Measurements from ENCODE around the gene BRF1.
A peak's percentile ranks its signal among the peaks of the same experiment; 100 is the strongest.

BRF1 gene

GRCh38 chr14:105168093-105168420 is 132.7 kb downstream of the BRF1 start:
- no peak overlapping the region for H3K9ac ChIP-seq (ENCODE audit: low read length)
- no peak overlapping the region for H2AFZ ChIP-seq (ENCODE audit: low read depth, low read length, severe bottlenecking)
- H3K4me2 ChIP-seq (ENCODE audit: low read depth, low read length, poor library complexity, severe bottlenecking): peak overlapping the region; percentile 32

GRCh38 chr14:105167303-105168092 is 133.3 kb downstream of the BRF1 start:
- Histone ChIP-seq H3K27me3 (ENCODE audit: low read length) (no peaks in the 10 kb centered on the region), H3K9me2 (replicated peaks; ENCODE audit: insufficient read depth, low read length) (no peaks in the 10 kb centered on the region), H3K36me3 (ENCODE audit: low read length) (no peaks in the 10 kb centered on the region), H3K9me3 (ENCODE audit: insufficient read depth, low read length) (no peaks in the 10 kb centered on the region), H2AFZ (ENCODE audit: low read depth, low read length, severe bottlenecking) (no peak overlapping the region), H3F3A (ENCODE audit: insufficient read depth) (no peaks in the 10 kb centered on the region), H4K20me1 (ENCODE audit: low read depth, low read length) (no peaks in the 10 kb centered on the region), H3K27ac (ENCODE audit: low read depth, low read length) (no peak overlapping the region), H3K4me2 (ENCODE audit: low read depth, low read length, poor library complexity, severe bottlenecking) (peak overlapping the region; percentile 32), H3K79me2 (ENCODE audit: insufficient read depth, low read length) (no peaks in the 10 kb centered on the region), H3K9ac (ENCODE audit: low read length) (no peak overlapping the region), H3K4me3 (ENCODE audit: insufficient read depth, low read length, poor library complexity, severe bottlenecking) (peak overlapping the region; percentile 15)
- TF ChIP-seq EZH2phosphoT487 (conservative IDR thresholded peaks at IDR 0.05; ENCODE audit: low read length): no peak
- TF ChIP-seq CTCF (IDR thresholded peaks at IDR 0.05; ENCODE audit: insufficient read depth, low read length, poor library complexity, severe bottlenecking): peak; percentile 15

More at GRCh38 chr14:105168093-105168420, 132.7 kb downstream of the BRF1 start:
- no peaks in the 10 kb centered on the region for H3K79me2 ChIP-seq (ENCODE audit: insufficient read depth, low read length)
- peak overlapping the region; percentile 15 for H3K4me3 ChIP-seq (ENCODE audit: insufficient read depth, low read length, poor library complexity, severe bottlenecking)
- H3F3A ChIP-seq (ENCODE audit: insufficient read depth): no peaks in the 10 kb centered on the region
- H3K36me3 ChIP-seq (ENCODE audit: low read length): no peaks in the 10 kb centered on the region
- no peak overlapping the region for H3K27ac ChIP-seq (ENCODE audit: low read depth, low read length)
- TF ChIP-seq EZH2phosphoT487 (conservative IDR thresholded peaks at IDR 0.05; ENCODE audit: low read length): no peak
- TF ChIP-seq CTCF (IDR thresholded peaks at IDR 0.05; ENCODE audit: insufficient read depth, low read length, poor library complexity, severe bottlenecking): no peak
- H3K9me2 ChIP-seq (replicated peaks; ENCODE audit: insufficient read depth, low read length): no peaks in the 10 kb centered on the region
- H4K20me1 ChIP-seq (ENCODE audit: low read depth, low read length): no peaks in the 10 kb centered on the region
- H3K27me3 ChIP-seq (ENCODE audit: low read length): no peaks in the 10 kb centered on the region
- H3K9me3 ChIP-seq (ENCODE audit: insufficient read depth, low read length): no peaks in the 10 kb centered on the region

GRCh38 chr14:105166571-105167302 is 134.1 kb downstream of the BRF1 start:
- no peak overlapping the region for H3K27ac ChIP-seq (ENCODE audit: low read depth, low read length)
- no peaks in the 10 kb centered on the region for H3K36me3 ChIP-seq (ENCODE audit: low read length)
- H3F3A ChIP-seq (ENCODE audit: insufficient read depth): no peaks in the 10 kb centered on the region
- H3K9me3 ChIP-seq (ENCODE audit: insufficient read depth, low read length): no peaks in the 10 kb centered on the region
- no peaks in the 10 kb centered on the region for H3K79me2 ChIP-seq (ENCODE audit: insufficient read depth, low read length)
- H3K4me2 ChIP-seq (ENCODE audit: low read depth, low read length, poor library complexity, severe bottlenecking): no peak overlapping the region
- no peaks in the 10 kb centered on the region for H3K27me3 ChIP-seq (ENCODE audit: low read length)
- H4K20me1 ChIP-seq (ENCODE audit: low read depth, low read length): no peaks in the 10 kb centered on the region
- no peak overlapping the region for H3K4me3 ChIP-seq (ENCODE audit: insufficient read depth, low read length, poor library complexity, severe bottlenecking)
- no peak for TF ChIP-seq EZH2phosphoT487 (conservative IDR thresholded peaks at IDR 0.05; ENCODE audit: low read length)
- no peaks in the 10 kb centered on the region for H3K9me2 ChIP-seq (replicated peaks; ENCODE audit: insufficient read depth, low read length)
- no peak overlapping the region for H3K9ac ChIP-seq (ENCODE audit: low read length)
- no peak overlapping the region for H2AFZ ChIP-seq (ENCODE audit: low read depth, low read length, severe bottlenecking)

Measured in SU-DHL-6 (cell line).